Measurements from ENCODE around the gene FSHR.

- TF ChIP-seq POLR2A (IDR thresholded peaks at IDR 0.05) = no peak
- TF ChIP-seq, protein P1, sequence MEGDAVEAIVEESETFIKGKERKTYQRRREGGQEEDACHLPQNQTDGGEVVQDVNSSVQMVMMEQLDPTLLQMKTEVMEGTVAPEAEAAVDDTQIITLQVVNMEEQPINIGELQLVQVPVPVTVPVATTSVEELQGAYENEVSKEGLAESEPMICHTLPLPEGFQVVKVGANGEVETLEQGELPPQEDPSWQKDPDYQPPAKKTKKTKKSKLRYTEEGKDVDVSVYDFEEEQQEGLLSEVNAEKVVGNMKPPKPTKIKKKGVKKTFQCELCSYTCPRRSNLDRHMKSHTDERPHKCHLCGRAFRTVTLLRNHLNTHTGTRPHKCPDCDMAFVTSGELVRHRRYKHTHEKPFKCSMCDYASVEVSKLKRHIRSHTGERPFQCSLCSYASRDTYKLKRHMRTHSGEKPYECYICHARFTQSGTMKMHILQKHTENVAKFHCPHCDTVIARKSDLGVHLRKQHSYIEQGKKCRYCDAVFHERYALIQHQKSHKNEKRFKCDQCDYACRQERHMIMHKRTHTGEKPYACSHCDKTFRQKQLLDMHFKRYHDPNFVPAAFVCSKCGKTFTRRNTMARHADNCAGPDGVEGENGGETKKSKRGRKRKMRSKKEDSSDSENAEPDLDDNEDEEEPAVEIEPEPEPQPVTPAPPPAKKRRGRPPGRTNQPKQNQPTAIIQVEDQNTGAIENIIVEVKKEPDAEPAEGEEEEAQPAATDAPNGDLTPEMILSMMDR (IDR thresholded peaks at IDR 0.05) = no peak
Observed at GRCh38 chr2:49186050-49186648, 31.8 kb upstream of the FSHR start.
